ENCODE measurements around the gene PYGB.

- TF ChIP-seq ZNF274 (IDR thresholded peaks at IDR 0.05; ENCODE audit: low read depth, low read length) (no peak), YY1 (IDR thresholded peaks at IDR 0.05; ENCODE audit: insufficient read depth, insufficient read length) (no peak)
Observed at GRCh38 chr20:25238319-25239037, 9.4 kb upstream of the PYGB start.

Measured in NT2/D1 (cell line).